Renal pelvis (tissue), 4 donors: ENCODE data around the gene SNX5. TPM values are rescaled to one million over a fixed set of nuclear protein-coding genes. Genes with fewer than 3 reads are reported as not detected.

Experiments used
- DNase-seq: peaks from one replicate; pipeline ENCODE4 v3.0.0-alpha.2; 2013
- polyA plus RNA-seq, 3 donors: library from polyadenylated mRNA; unstranded; fragments of 120-200 nt; gene quantifications; one replicate each; pipeline ENCODE4 v1.2.1, GENCODE V29; 2013; ENCODE audit not compliant: insufficient read length in 3 of 3

Gene SNX5
- polyA plus RNA-seq, 3 donors: 202 to 251 (median 232) TPM

DNA sequence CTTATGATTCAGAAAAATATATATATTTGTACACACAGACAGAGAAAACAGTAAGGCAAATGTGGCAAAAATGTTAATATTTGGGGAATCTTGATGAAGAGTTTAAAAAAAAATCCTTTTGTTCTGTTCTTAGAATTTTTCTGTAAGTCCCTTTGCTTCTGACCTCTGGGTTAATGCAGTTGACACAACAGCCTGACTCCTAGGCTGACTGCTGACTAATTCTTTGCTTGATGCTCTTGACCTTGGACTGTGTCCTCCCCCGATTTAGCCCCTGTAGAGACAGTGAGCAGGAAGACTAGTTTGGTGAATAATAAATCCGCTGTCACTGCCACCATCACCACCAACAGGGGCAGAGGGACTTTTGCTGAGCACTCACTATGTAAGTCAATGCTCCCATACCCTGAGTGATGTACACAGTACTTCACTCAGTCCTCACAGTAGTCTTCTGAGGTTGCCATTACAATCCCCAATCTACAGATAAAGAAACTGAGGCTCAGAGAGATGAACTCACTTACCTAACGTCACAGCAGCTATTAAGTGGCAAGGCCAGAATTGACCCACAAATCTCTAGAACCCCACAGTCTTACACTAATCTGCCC is 71.7 kb downstream of the SNX5 start:
- DNase-seq: no peak

DNA sequence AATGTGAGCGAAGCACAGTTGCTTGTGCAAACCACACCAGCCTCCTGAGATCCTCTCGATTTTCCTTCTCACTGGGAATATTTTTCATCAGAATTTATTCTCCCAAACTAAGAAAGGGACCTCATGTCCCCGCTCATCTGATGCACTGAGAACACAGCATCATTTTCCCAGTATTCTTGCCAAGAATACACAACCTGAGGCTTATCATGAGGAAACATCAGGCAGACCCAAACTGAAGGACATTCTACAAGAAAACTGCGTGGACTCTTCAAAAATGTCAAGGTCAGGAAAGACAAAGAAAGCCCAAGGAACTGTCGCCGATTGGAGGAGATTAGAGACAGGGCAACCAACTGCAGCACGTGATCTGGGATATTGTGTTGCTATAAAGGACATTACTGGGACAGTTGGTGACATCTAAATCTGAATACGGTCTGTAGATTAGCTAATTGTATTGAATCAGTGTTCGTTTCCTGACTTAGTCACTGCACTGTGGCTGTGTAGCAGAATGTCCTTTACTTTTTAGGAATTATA is 72.3 kb downstream of the SNX5 start:
- DNase-seq: no peak

DNA sequence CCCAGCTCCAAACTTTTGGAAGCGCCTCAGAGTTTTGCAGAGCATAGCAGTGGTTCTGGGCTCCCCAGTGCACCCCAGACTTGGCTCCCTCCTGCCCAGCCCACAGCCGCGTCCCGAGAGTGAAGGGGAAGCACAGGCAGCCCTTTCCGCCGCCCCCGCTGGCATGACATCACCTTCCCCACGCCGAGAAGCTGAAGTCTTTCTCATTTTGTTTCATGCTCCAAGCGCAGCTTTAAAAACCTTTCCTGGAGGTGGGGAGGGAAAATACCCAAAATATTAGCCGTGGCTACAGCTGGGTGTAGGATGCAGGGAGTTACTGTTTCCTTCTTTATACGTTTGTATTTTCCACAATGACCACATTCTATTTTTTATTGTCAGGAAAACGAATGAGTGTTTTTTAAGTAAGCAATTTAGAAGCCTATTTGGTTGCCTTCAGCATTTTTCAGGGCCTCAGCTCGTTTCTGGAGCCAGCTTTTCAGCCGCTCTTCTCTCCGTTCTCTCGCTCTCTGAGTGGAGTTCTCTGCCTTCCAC is 72.9 kb downstream of the SNX5 start:
- no peak for DNase-seq

DNA sequence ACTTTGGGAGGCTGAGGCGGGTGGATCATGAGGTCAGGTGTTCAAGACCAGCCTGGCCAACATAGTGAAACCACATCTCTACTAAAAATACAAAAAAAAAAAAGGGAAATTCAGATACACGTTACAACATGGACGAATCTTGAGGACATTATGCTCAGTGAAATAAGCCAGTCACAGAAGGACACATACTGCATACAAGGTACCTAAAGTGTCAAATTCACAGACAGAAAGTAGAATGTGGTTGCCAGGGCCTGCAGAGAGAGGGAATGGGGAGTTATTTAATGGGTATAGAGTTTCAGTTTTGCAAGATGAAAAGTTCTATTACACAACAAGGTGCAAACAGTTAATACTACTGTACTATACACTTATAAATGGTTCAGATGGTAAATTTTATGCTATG is 75.1 kb downstream of the SNX5 start:
- DNase-seq: no peak

DNA sequence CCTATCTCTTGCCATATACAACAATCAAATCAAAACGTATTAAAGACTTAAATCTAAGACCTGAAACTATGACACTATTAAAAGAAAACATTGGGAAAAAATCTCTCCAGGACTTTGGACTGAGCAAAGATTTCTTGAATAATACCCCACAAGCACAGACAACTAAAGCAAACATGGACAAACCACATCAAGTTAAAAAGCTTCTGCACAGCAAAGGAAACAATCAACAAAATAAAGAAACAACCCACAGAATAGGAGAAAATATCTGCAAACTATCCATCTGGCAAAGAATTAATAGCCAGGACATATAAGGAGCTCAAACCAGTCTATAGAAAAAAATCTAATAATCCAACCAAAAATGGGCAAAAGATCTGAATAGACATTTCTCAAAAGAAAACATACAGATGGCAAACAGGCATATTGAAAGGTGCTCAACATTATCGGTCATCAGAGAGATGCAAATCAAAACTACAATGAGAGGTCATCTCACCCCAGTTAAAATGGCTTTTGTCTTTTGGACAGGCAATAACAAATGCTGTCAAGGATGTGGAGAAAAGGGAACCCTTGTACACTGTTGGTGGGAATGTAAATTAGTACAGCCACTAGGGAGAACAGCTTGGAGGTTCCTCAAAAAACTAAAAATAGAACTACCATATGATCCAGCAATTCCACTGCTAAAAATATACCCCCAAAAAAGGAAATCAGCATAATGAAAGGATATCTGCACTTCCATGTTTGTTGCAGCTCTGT is 76.2 kb downstream of the SNX5 start:
- DNase-seq: no peak

Other genes starting within 250 kb of the SNX5 start
- 10 to 100 TPM; 38.9 to 47.0 (median 46.7) TPM for gene MGME1, start 224 bp upstream of the SNX5 start, polyA plus RNA-seq
- gene OVOL2, start 89.1 kb upstream of the SNX5 start, polyA plus RNA-seq: 1 to 10 TPM; 1.0 to 1.5 (median 1.1) TPM
- 10 to 100 TPM; 28.2 to 30.2 (median 29.7) TPM for gene KAT14, start 169.1 kb upstream of the SNX5 start, polyA plus RNA-seq
- gene PET117, start 169.1 kb upstream of the SNX5 start, polyA plus RNA-seq: 10 to 100 TPM; 15.3 to 19.1 (median 15.8) TPM